CD8-positive, alpha-beta memory T cell (primary cell): ENCODE data around the gene AKR1B1. TPM values are rescaled to one million over a fixed set of nuclear protein-coding genes. Genes with fewer than 3 reads are reported as not detected.
"Not testable (repeated sequence)": the region's sequence is repeated elsewhere in the genome, so short reads cannot be mapped to it uniquely, and the experiment has no call there.

ENCODE experiments used
- CTCF ChIA-PET: fragments of 350-600 bp; sonication (Branson Sonifier 250); formaldehyde crosslinking; loops from one replicate; lab custom pipeline; 2021; ENCODE audit warnings: antibody characterized with exemption; lab: Charles Lee
- POLR2A ChIA-PET: fragments of 350-600 bp; sonication (Branson Sonifier 250); formaldehyde crosslinking; loops from one replicate; lab custom pipeline; 2021; ENCODE audit warnings: antibody characterized with exemption; lab: Charles Lee
- DNase-seq, 5 donors: peaks; one replicate each; pipeline versions ENCODE4 v3.0.0 to v3.0.0-alpha.2; 2020 to 2022; ENCODE audit warnings: mixed read lengths in 1 of 5
- H3K27ac ChIP-seq: one replicate; pipeline ENCODE4 v1.7.0; 2013; ENCODE audit warnings: low read depth, mild to moderate bottlenecking, low read length, moderate library complexity
- H3K27me3 ChIP-seq: 2 replicates; pipeline ENCODE4 v1.7.0; 2013; ENCODE audit warnings: low read length, mild to moderate bottlenecking; ENCODE audit not compliant: insufficient read depth, poor library complexity, severe bottlenecking
- H3K36me3 ChIP-seq: 2 replicates; pipeline ENCODE4 v1.7.0; 2013; ENCODE audit warnings: mild to moderate bottlenecking, low read length, moderate library complexity; ENCODE audit not compliant: insufficient read depth
- H3K4me1 ChIP-seq: 2 replicates; pipeline ENCODE4 v1.7.0; 2013; ENCODE audit warnings: mild to moderate bottlenecking, low read length, moderate library complexity; ENCODE audit not compliant: insufficient read depth
- H3K4me3 ChIP-seq: 2 replicates; pipeline ENCODE4 v1.7.0; 2013; ENCODE audit warnings: mild to moderate bottlenecking, low read length
- H3K9me3 ChIP-seq: 2 replicates; pipeline ENCODE4 v1.7.0; 2013; ENCODE audit warnings: mild to moderate bottlenecking, low read length
- H3K27ac Mint-ChIP-seq, 8 donors: one replicate each; pipeline ENCODE4 v1.8.0; 2020 to 2021; ENCODE audit warnings: mixed read lengths in 8 of 8, mild to moderate bottlenecking in 6 of 8, inconsistent platforms in 3 of 8, moderate library complexity in 3 of 8
- H3K27me3 Mint-ChIP-seq, 2 donors: one replicate each; pipeline ENCODE4 v1.8.0; 2020 to 2021; ENCODE audit warnings: mixed read lengths in 2 of 2, mild to moderate bottlenecking in 1 of 2, moderate library complexity in 1 of 2
- H3K36me3 Mint-ChIP-seq, 3 donors: one replicate each; pipeline ENCODE4 v1.8.0; 2020 to 2021; ENCODE audit warnings: mixed read lengths in 3 of 3, inconsistent platforms in 1 of 3, mild to moderate bottlenecking in 1 of 3
- H3K4me1 Mint-ChIP-seq, 3 donors: one replicate each; pipeline ENCODE4 v1.8.0; 2020 to 2021; ENCODE audit warnings: mixed read lengths in 3 of 3, inconsistent platforms in 1 of 3, mild to moderate bottlenecking in 1 of 3
- H3K4me3 Mint-ChIP-seq, 7 donors: one replicate each; pipeline ENCODE4 v1.8.0; 2020 to 2021; ENCODE audit warnings: mixed read lengths in 7 of 7, mild to moderate bottlenecking in 6 of 7, moderate library complexity in 4 of 7, inconsistent platforms in 2 of 7
- H3K9me3 Mint-ChIP-seq, 5 donors: one replicate each; pipeline ENCODE4 v1.8.0; 2020 to 2022; ENCODE audit warnings: mixed read lengths in 5 of 5, mild to moderate bottlenecking in 3 of 5, moderate library complexity in 2 of 5, inconsistent platforms in 1 of 5
- polyA plus RNA-seq: library from polyadenylated mRNA; unstranded; fragments of 300-500 nt; fragmentation: Illumina TruSeq; gene quantifications from one replicate; pipeline ENCODE4 v1.2.3, GENCODE V29; 2021
- total RNA-seq, 2 experiments: library from RNA; stranded (reverse); gene quantifications; one replicate each; pipeline ENCODE4 v1.2.3, GENCODE V29; 2021

AKR1B1 gene
- total and polyA plus RNA-seq, 3 experiments from 2014 or later: 117 to 170 (median 120) TPM

- POLR2A ChIA-PET: no interaction called here
- H3K9me3 ChIP-seq: no peaks in the 10 kb centered on the region
- CTCF ChIA-PET: interaction anchor here (1.2 kb wide), 1 partner anchor 21 kb away, joined by 5 read pairs; no protein-coding TSS in a partner anchor
- no peaks in the 10 kb centered on the region for H3K36me3 Mint-ChIP-seq
- H3K27me3 Mint-ChIP-seq: peaks cover 17 to 45% of the 10 kb centered on the region in 2 donors
- no peak overlapping the region for H3K4me3 Mint-ChIP-seq
- H3K27ac ChIP-seq: no peak overlapping the region
- DNase-seq: no peak
- H3K4me1 Mint-ChIP-seq: no peaks in the 10 kb centered on the region
- H3K4me1 ChIP-seq: no peaks in the 10 kb centered on the region
- H3K27ac Mint-ChIP-seq: no peak overlapping the region
- no peaks in the 10 kb centered on the region for H3K27me3 ChIP-seq
- H3K9me3 Mint-ChIP-seq: no peaks in the 10 kb centered on the region
- no peaks in the 10 kb centered on the region for H3K36me3 ChIP-seq
- no peak overlapping the region for H3K4me3 ChIP-seq
Observed at GRCh38 chr7:134493091-134493490, 34.2 kb upstream of the AKR1B1 start.

GRCh38 chr7:134487721-134488120 lies 28.8 kb upstream of the AKR1B1 start:
- POLR2A ChIA-PET, H3K36me3 ChIP-seq, H3K4me3 Mint-ChIP-seq, H3K4me1 ChIP-seq, H3K4me3 ChIP-seq, DNase-seq, H3K9me3 Mint-ChIP-seq, H3K4me1 Mint-ChIP-seq, H3K27me3 ChIP-seq, H3K27ac Mint-ChIP-seq, H3K36me3 Mint-ChIP-seq, H3K9me3 ChIP-seq, H3K27ac ChIP-seq: not testable (repeated sequence)
- peaks cover 33 to 62% of the 10 kb centered on the region in 2 donors for H3K27me3 Mint-ChIP-seq
- CTCF ChIA-PET: interaction anchor here (1.3 kb wide), 1 partner anchor 27 kb away, joined by 6 read pairs; no protein-coding TSS in a partner anchor

GRCh38 chr7:134485203-134485602 lies 26.3 kb upstream of the AKR1B1 start:
- POLR2A ChIA-PET: no interaction called here
- Mint-ChIP-seq H3K36me3 (no peaks in the 10 kb centered on the region), H3K9me3 (peaks cover 0 to 2% (median 0%) of the 10 kb centered on the region in 5 donors), H3K4me3 (no peak overlapping the region), H3K4me1 (no peaks in the 10 kb centered on the region), H3K27me3 (peaks cover 30 to 51% of the 10 kb centered on the region in 2 donors), H3K27ac (no peak overlapping the region)
- Histone ChIP-seq H3K4me3 (no peak overlapping the region), H3K36me3 (no peaks in the 10 kb centered on the region), H3K4me1 (no peaks in the 10 kb centered on the region), H3K27ac (no peak overlapping the region), H3K27me3 (no peaks in the 10 kb centered on the region), H3K9me3 (no peaks in the 10 kb centered on the region)
- CTCF ChIA-PET: no interaction called here
- no peak for DNase-seq

GRCh38 chr7:134483296-134483695 lies 24.4 kb upstream of the AKR1B1 start:
- Histone ChIP-seq H3K27ac (no peak overlapping the region), H3K4me3 (no peak overlapping the region), H3K36me3 (no peaks in the 10 kb centered on the region), H3K4me1 (no peaks in the 10 kb centered on the region), H3K9me3 (no peaks in the 10 kb centered on the region), H3K27me3 (no peaks in the 10 kb centered on the region)
- Mint-ChIP-seq H3K9me3 (peaks cover 0 to 2% (median 0%) of the 10 kb centered on the region in 5 donors), H3K4me1 (no peaks in the 10 kb centered on the region), H3K4me3 (no peak overlapping the region), H3K27ac (no peak overlapping the region), H3K36me3 (no peaks in the 10 kb centered on the region), H3K27me3 (peaks cover 24 to 41% of the 10 kb centered on the region in 2 donors)
- DNase-seq: no peak
- ChIA-PET POLR2A (no interaction called here), CTCF (interaction anchor here (1.1 kb wide), 1 partner anchor 12 kb away, joined by 4 read pairs; no protein-coding TSS in a partner anchor)

- Mint-ChIP-seq H3K27me3 (peaks cover 24 to 43% of the 10 kb centered on the region in 2 donors), H3K4me1 (no peaks in the 10 kb centered on the region), H3K36me3 (no peaks in the 10 kb centered on the region), H3K9me3 (peaks cover 0 to 2% (median 0%) of the 10 kb centered on the region in 5 donors), H3K27ac (no peak overlapping the region), H3K4me3 (no peak overlapping the region)
- H3K27ac ChIP-seq: no peak overlapping the region
- H3K9me3 ChIP-seq: no peaks in the 10 kb centered on the region
- no peaks in the 10 kb centered on the region for H3K36me3 ChIP-seq
- no peak for DNase-seq
- ChIA-PET CTCF (interaction anchor here (1.1 kb wide), 1 partner anchor 13 kb away, joined by 4 read pairs; no protein-coding TSS in a partner anchor), POLR2A (no interaction called here)
- no peaks in the 10 kb centered on the region for H3K27me3 ChIP-seq
- H3K4me3 ChIP-seq: no peak overlapping the region
- no peaks in the 10 kb centered on the region for H3K4me1 ChIP-seq
Observed at GRCh38 chr7:134482858-134483257, 24.0 kb upstream of the AKR1B1 start.

- Histone ChIP-seq H3K4me3 (no peak overlapping the region), H3K9me3 (no peaks in the 10 kb centered on the region), H3K36me3 (no peaks in the 10 kb centered on the region), H3K27ac (no peak overlapping the region), H3K4me1 (no peaks in the 10 kb centered on the region), H3K27me3 (no peaks in the 10 kb centered on the region)
- Mint-ChIP-seq H3K36me3 (no peaks in the 10 kb centered on the region), H3K4me3 (no peak overlapping the region), H3K4me1 (no peaks in the 10 kb centered on the region), H3K27ac (no peak overlapping the region), H3K27me3 (peaks cover 17 to 36% of the 10 kb centered on the region in 2 donors), H3K9me3 (peaks cover 0 to 2% (median 0%) of the 10 kb centered on the region in 5 donors)
- DNase-seq: no peak
- ChIA-PET CTCF (no interaction called here), POLR2A (no interaction called here)
Observed at GRCh38 chr7:134481167-134481566, 22.3 kb upstream of the AKR1B1 start.

- no peaks in the 10 kb centered on the region for H3K9me3 ChIP-seq
- H3K4me3 Mint-ChIP-seq: no peak overlapping the region
- no peaks in the 10 kb centered on the region for H3K36me3 Mint-ChIP-seq
- H3K4me1 Mint-ChIP-seq: no peaks in the 10 kb centered on the region
- H3K4me1 ChIP-seq: no peaks in the 10 kb centered on the region
- POLR2A ChIA-PET: no interaction called here
- H3K36me3 ChIP-seq: no peaks in the 10 kb centered on the region
- H3K9me3 Mint-ChIP-seq: peaks cover 0 to 2% (median 0%) of the 10 kb centered on the region in 5 donors
- H3K27me3 Mint-ChIP-seq: peaks cover 17 to 32% of the 10 kb centered on the region in 2 donors
- CTCF ChIA-PET: interaction anchor here (1.3 to 1.5 kb wide), 2 partner anchors 19 to 21 kb away, joined by 4 read pairs; partner anchors contain the start of gene AKR1B1
- DNase-seq: no peak
- no peak overlapping the region for H3K27ac Mint-ChIP-seq
- no peak overlapping the region for H3K27ac ChIP-seq
- H3K27me3 ChIP-seq: no peaks in the 10 kb centered on the region
- H3K4me3 ChIP-seq: no peak overlapping the region
Observed at GRCh38 chr7:134480730-134481129, 21.8 kb upstream of the AKR1B1 start.

GRCh38 chr7:134480202-134480601 lies 21.3 kb upstream of the AKR1B1 start:
- H3K4me1 Mint-ChIP-seq: no peaks in the 10 kb centered on the region
- CTCF ChIA-PET: interaction anchor here (1.3 to 1.5 kb wide), 2 partner anchors 19 to 21 kb away, joined by 4 read pairs; partner anchors contain the start of gene AKR1B1

More at GRCh38 chr7:134480202-134480601, 21.3 kb upstream of the AKR1B1 start:
- no peak overlapping the region for H3K27ac ChIP-seq
- H3K4me1 ChIP-seq: no peaks in the 10 kb centered on the region
- H3K4me3 Mint-ChIP-seq: no peak overlapping the region
- no peaks in the 10 kb centered on the region for H3K36me3 ChIP-seq
- no peak overlapping the region for H3K4me3 ChIP-seq
- DNase-seq: no peak
- POLR2A ChIA-PET: no interaction called here
- H3K36me3 Mint-ChIP-seq: no peaks in the 10 kb centered on the region
- H3K27me3 Mint-ChIP-seq: peaks cover 17 to 27% of the 10 kb centered on the region in 2 donors
- peaks cover 0 to 2% (median 0%) of the 10 kb centered on the region in 5 donors for H3K9me3 Mint-ChIP-seq
- H3K9me3 ChIP-seq: no peaks in the 10 kb centered on the region
- no peaks in the 10 kb centered on the region for H3K27me3 ChIP-seq
- H3K27ac Mint-ChIP-seq: no peak overlapping the region
